SKM-1 treated with dmso at 0.1 percent for 144 hours (cell line): ENCODE data around the gene ADGRV1.
"Not testable (repeated sequence)": the region's sequence is repeated elsewhere in the genome, so short reads cannot be mapped to it uniquely, and the experiment has no call there.

Experiments used
- DNase-seq: peaks from one replicate; lab custom pipeline; 2025; ENCODE audit not compliant: unreplicated experiment; lab: John Stamatoyannopoulos, UW

The ADGRV1 gene

DNA sequence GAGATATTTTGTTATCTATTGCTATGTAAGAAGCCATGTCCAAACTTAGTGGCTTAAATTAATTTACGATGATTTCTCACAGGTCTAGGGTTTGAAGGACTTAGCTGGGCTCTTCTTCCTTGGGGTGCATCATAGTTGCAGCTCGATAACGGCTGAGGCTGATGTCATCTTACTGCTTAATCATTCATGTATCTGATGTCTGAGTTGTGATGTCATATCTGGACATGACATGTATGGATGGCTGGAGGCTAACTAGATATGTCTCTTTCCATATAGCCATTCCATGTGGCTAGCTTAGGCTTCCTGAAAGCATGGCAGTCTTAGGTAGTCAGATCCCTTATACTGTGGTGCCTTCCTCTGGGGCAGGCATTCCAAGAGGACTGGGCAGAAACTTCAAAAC is 31.6 kb downstream of the ADGRV1 start:
- no peak for DNase-seq

DNA sequence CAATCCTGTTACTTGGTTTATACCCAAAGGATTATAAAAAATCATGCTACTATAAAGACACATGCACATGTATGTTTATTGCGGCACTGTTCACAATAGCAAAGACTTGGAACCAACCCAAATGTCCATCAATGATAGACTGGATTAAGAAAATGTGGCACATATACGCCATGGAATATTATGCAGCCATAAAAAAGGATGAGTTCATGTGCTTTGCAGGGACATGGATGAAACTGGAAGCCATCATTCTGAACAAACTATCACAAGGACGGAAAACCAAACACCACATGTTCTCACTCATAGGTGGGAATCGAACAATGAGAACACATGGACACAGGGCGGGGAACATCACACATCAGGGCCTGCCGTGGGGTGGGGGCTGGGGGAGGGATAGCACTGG is 34.5 kb downstream of the ADGRV1 start:
- not testable (repeated sequence) for DNase-seq

DNA sequence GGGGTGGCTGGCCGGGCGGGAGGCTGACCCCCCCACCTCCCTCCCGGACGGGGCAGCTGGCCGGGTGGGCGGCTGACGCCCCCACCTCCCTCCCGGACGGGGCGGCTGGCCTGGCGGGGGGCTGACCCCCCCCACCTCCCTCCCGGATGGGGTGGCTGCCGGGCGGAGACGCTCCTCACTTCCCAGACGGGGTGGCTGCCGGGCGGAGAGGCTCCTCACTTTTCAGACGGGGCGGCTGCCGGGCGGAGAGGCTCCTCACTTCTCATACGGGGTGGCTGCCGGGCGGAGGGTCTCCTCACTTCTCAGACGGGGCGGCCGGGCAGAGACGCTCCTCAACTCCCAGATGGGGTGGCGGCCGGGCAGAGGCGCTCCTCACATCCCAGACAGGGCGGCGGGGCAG is 37.2 kb downstream of the ADGRV1 start:
- DNase-seq, result not testable (repeated sequence)

DNA sequence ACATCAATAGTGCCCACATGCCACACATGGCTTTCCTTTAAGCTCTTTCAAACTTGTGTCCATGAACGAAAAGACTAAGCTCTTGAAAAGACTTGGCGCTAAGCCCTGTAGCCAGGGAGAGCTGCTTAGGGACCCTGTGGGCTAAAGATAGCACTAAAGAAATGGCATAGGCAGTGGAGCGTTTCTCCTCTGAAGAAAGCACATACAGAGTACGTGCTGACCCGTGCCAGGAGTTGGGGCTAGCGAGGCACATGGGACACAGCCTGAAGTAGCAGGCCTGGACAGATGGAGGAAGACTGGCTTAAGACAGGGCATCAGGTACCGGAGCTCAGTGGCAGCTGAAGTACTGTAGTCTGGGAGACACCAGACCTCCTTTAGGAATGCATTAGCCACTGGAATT is 39.7 kb downstream of the ADGRV1 start:
- DNase-seq, result no peak

DNA sequence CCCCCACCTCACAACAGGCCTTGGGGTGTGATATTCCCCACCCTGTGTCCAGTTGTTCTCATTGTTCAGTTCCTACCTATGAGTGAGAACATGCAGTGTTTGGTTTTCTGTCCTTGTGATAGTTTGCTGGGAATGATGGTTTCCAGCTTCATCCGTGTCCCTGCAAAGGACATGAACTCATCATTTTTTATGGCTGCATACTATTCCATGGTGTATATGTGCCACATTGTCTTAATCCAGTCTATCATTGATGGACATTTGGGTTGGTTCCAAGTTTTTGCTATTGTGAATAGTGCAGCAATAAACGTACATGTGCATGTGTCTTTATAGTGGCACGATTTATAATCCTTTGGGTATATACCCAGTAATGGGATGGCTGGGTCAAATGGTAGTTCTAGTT is 41.7 kb downstream of the ADGRV1 start:
- DNase-seq, result not testable (repeated sequence)

DNA sequence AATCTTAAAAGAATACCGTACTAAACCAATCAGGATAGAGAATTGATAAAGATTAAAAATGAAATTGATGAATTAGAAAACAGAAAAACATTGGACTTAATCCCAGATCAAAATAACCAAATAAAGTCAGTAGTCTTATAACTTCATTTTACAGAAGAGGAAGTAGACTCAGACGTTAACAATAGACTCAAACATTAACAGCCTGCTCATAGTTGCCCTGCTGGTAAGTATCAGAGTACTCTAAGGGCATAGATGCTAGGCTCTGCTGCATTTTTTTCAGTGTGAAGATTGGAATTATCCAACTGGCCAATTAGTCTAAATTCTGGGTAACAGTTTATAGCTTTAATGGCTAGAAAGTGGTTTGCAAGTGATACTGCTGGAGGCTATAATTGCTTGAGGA is 42.9 kb downstream of the ADGRV1 start:
- no peak for DNase-seq

DNA sequence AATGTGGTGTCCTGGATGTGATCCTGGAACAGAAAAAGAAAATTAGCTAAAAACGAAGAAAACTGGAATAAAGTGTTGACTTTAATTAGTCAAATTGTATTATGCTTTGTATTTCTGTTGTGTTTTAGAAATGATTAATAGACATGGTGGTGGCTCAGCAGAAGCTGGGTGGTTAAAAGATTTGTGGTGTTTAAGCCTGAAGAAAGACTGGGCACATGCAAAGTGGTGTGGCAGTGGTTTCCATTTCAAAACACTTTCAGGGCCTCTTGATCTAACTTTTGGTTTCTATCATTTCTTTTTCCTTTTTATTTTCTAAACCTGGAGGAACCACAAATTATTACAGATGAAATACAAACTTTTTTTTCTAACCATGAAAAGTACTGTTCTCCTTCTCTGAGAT is 44.1 kb downstream of the ADGRV1 start:
- DNase-seq, result no peak

DNA sequence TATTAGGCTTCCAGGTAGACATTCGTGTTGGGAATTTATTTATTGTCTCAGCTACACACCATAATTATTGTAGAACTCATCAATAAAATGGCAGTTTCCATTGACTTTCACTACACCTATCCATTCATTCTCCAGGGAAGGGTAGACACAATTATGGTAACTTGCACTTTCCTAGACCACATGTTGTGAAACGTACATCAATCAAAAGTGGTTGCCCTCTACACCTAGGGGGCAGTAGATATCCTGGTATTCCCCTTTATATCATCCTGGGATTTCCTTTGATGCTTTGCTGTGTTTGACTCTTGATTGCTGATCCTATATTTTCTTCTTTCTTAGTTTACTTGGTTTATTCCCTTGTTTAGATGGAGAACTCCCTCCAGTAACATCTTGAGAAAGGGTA is 47.9 kb downstream of the ADGRV1 start:
- no peak for DNase-seq

DNA sequence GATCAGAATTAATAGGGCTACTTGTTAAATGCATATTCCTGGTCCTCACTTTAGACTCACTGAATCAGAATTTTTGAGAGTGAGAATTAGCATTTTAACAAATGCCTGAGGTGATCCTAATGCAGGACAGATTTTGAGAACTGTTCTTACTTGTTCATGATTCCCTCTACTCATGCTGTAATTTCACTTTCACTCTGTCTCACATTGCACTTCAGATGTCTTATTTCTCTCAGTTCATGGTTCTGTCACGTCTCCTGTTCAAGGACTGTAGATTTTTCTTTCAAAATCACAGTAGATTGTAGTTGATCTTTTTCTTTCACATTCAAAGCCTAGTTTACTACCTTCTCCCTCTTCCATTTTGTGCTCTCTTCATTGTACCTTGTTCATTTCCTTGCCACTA is 54.3 kb downstream of the ADGRV1 start:
- DNase-seq, result no peak

DNA sequence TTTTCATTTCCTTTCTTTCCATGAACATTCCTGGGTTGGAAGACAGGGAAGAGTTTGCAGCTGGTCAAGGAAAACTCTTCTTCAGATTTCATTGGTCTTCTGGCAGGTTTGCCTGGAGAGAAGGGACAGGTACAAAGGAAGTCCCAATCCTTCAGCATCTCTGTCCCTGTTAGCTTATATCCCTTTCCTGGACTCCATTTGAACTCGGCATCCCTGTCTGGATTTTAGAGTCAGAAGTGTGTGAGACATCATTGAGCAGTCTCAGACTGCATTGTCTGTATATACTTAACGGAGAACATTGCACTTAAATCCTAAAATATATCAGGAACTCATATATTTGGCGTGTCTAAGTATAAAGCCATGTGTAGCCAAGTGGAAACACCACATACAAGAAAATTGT is 54.9 kb downstream of the ADGRV1 start:
- DNase-seq, result no peak

DNA sequence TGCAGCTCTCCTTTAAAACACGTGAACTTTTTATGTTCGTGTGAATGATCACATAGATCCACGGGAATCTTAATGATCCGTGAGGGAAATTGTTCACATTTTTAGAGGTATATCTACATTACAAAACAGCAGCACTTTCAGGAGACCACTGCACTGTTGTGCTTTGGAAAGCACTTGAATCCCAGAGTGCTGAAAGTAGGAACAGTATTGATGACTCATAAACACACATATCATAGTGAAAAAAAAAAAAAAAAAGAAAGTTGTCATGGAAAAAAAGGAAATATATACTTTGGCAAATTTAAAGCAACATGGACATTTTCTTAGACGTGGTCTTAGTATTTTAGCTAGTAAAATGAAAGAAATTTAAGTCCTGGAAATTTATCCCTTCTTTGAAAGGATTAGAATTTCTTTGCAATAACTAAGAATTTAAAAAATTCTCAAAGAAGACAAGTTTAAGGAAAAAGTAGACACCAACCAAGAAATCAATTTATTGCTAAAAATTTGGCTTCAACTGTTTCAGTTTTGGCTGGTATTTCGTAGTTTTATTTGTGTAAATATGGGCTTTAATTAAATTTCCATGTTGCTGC is 55.4 kb downstream of the ADGRV1 start:
- DNase-seq, result no peak

DNA sequence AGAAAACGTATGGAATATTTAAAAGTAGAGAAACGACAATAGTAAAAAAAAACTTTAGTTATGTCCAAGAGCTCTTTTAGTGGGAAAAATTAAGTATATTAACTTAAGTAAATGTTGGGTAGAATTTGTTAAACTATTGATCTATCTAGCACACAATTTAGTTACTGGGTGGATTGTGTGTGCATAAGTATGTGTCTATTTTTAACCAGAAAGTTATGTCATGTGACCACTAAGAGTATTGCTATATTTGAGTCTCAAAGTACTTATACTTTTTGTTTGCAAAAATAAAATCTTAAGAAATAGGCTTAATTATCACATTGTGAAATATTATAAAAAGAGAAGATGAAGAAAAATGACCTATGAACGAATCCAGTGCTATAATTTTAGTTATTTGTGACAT is 56.8 kb downstream of the ADGRV1 start:
- no peak for DNase-seq

DNA sequence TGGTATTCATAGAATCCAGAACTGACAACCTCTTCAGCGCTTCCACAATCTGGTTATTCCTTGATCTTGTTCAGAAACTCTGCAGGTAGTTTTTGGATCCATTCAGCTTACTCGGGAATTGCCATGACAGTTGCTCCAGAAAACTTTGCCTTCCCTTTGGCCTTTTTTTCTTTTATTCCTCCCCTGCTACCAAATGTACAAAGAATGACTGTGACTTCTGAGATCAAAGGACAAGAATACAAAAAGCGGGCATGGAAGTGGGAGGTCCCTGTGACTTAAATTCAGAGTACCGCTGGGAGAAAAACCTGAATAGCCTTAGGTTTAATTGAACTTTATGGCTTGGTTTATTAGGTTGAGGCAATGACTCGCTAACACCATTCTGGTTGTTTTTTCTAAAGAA is 59.5 kb downstream of the ADGRV1 start:
- DNase-seq, result no peak

DNA sequence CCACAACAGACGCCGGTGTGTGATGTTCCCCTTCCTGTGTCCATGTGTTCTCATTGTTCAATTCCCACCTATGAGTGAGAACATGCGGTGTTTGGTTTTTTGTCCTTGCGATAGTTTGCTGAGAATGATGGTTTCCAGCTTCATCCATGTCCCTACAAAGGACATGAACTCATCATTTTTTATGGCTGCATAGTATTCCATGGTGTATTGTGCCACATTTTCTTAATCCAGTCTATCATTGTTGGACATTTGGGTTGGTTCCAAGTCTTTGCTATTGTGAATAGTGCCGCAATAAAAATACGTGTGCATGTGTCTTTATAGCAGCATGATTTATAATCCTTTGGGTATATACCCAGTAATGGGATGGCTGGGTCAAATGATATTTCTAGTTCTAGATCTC is 61.2 kb downstream of the ADGRV1 start:
- not testable (repeated sequence) for DNase-seq

DNA sequence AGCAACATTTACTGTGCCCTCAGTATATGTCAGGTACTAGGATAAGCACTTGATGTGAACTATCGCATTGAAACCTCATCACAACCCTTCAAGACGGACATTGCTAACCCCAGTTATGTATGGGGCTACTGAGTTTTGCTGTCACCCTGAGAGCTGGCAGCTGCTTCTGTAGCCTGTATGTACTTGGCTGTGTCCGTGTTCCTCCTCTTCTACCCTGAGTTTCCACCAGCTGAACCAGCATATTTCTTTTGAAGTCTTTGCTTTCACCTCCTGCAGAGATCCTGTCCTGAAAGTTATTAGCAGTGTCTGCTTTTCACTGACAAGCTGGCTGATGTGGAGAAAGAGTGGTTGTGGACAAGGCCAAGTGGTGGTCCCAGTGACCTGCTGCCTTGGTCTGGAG is 63.3 kb downstream of the ADGRV1 start:
- no peak for DNase-seq

DNA sequence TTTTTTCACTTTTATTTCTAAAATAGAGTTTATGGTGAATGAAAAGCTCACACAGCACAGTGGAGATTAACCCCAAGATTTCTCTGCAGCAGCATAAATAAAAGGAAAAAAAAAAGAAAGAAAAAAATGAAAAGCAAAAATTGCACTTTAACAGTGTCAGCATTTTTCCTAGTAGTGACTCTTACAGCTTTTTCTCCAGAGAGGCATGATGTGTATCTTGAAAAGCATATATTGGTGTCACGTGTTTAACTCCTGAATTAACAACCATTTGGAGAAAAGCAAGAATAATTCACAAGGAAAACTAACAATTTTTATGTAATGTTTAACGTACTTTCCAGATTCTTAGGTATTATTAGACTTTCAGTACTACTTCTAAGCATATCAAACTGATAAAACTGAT is 67.9 kb downstream of the ADGRV1 start:
- no peak for DNase-seq

DNA sequence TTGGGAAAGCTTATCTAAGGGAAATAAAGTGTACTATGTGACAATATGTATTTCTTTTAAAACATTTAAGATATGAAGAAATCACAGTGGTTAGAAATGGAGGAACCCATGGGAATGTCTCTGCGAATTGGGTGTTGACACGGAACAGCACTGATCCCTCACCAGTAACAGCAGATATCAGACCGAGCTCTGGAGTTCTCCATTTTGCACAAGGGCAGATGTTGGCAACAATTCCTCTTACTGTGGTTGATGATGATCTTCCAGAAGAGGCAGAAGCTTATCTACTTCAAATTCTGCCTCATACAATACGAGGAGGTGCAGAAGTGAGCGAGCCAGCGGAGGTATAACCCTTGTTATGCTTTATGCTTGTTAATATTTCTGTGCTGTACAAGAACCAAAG is 69.9 kb downstream of the ADGRV1 start:
- no peak for DNase-seq

DNA sequence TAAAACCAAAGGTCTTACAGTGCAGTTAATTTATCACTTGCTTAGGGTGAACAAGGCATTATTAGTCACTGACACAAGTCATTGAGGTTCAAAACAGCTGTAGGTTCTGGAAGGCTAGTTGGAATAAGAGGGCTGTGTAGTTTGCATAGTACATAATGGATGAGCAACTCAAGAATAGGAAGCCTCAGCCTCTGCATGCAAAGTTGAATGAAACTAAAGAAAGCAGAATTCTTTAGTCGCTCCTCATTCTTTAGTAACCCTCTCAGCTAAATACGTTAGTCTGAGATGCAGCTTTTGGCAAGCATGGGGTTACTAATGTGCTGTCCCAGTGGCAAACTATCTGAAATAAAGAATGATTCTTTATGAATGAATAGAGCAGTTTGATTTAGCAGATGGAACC is 74.2 kb downstream of the ADGRV1 start:
- no peak for DNase-seq

DNA sequence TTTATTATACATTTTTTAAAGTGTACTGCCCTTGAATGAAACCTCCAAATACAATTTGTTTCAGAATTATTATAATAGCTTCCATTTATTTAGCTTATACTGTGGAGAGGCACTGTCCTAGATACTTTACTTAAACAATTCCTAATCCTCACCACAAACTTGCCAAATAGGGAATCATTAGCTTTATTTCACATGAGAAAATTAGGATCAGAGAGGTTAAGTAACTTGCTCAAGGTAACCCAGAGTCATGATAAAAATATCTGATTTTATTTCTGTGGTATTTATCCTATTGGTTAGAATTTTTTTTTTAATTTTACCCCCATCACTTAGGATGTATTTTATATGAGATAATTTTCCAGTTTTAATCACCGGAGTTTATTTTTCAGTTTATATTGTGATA is 78.4 kb downstream of the ADGRV1 start:
- no peak for DNase-seq

DNA sequence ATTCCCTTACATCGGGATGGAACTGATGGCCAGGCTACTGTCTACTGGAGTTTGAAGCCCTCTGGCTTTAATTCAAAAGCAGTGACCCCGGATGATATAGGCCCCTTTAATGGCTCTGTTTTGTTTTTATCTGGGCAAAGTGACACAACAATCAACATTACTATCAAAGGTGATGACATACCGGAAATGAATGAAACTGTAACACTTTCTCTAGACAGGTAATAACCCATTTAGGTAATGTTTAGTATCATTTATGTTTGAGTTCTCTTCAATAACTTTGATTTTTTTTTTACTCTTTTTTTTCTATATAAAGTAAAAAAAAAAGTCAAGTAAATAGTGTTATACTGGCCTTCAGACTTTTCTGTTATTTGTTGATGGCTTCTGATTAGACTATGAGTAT is 79.1 kb downstream of the ADGRV1 start:
- no peak for DNase-seq

DNA sequence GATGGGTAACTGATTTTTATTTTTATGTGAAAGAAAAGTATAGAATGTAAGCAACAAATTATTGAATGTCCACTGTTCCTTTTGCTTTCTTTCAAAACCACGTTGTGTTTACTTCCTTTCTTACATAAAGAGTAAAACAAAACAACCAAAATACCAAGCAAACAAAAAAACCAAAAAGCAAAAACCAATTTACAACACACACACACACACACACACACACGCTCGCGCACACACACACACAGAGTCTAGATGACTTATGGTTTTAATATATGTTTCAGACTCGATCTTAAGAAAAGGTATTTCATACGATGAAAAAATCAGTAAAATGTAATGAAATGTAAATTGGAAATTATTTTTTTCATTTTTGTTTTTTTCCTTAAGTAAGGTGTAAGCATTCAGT is 80.3 kb downstream of the ADGRV1 start:
- DNase-seq, result no peak

DNA sequence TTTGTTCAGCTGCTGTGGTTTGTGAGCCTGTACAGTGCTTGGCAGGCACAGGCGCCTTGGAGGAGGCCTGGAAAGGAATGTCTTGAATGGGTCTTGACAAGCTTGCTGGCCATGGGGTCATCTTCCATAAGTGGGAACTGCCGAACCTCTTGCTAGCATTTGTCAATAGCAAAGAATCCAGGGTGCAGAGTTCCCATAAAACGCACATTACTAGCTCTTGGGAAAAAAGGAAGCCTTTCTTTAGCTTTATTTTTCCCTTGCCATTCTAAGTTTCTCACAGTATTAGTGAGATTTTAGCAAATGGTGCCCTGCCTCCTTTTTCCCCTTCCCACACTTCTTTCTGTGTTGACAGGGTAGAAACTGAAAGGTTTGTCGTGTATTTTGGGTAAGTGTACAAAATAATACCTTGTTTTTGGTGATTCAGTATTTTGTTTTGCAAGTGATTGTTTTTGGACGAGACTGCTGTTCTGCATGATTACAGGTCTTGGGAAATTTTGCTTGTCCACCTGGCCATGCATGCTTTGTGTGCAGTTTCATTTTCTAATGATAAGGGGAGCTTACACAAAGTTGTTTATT is 82.0 kb downstream of the ADGRV1 start:
- no peak for DNase-seq

DNA sequence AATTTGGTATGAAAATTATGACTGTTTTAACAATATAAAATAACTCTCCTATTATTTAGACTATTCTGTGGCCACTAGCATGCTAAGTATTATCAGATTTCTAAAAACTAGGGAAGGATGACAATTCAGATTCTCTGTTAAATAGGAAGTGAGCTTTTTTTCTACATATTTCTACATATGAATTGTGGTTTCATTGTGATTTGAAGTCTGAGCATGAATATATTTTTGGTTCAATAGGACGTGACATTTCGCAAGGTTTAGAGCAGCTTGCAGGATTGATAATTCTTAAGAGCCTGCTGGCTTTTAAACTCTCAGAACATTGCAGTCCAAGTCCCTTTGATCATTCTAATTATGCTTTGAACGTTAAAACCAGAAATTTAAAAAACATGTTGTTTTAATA is 82.9 kb downstream of the ADGRV1 start:
- no peak for DNase-seq
